Parathyroid adenoma (tissue), 2 donors: ENCODE data around the gene IGF1R.

Experiments
- H2AFZ ChIP-seq: fragments of 300-600 bp; sonication (generic); one replicate; pipeline ENCODE4 v1.7.0; 2017; ENCODE audit warnings: antibody characterized with exemption, mild to moderate bottlenecking
- H3K27ac ChIP-seq: fragments of 300-600 bp; sonication (generic); one replicate; pipeline ENCODE4 v1.7.0; 2017
- H3K27me3 ChIP-seq: fragments of 300-600 bp; sonication (generic); one replicate; pipeline ENCODE4 v1.7.0; 2017; ENCODE audit warnings: low read length; ENCODE audit not compliant: control insufficient read depth, insufficient read depth
- H3K36me3 ChIP-seq: fragments of 300-600 bp; sonication (generic); one replicate; pipeline ENCODE4 v1.7.0; 2017; ENCODE audit warnings: low read length; ENCODE audit not compliant: control insufficient read depth, insufficient read depth
- H3K4me1 ChIP-seq: fragments of 300-600 bp; sonication (generic); one replicate; pipeline ENCODE4 v1.7.0; 2017; ENCODE audit warnings: control low read depth
- H3K4me2 ChIP-seq: fragments of 300-600 bp; sonication (generic); one replicate; pipeline ENCODE4 v1.7.0; 2017; ENCODE audit warnings: low read length
- H3K4me3 ChIP-seq: fragments of 300-600 bp; sonication (generic); one replicate; pipeline ENCODE4 v1.7.0; 2017; ENCODE audit warnings: low read depth, low read length
- H3K79me2 ChIP-seq: fragments of 300-600 bp; sonication (generic); one replicate; pipeline ENCODE4 v1.7.0; 2017; ENCODE audit warnings: control low read depth
- H3K9ac ChIP-seq: fragments of 300-600 bp; sonication (generic); one replicate; pipeline ENCODE4 v1.7.0; 2017; ENCODE audit warnings: mild to moderate bottlenecking
- H3K9me3 ChIP-seq: fragments of 300-600 bp; sonication (generic); one replicate; pipeline ENCODE4 v1.7.0; 2017; ENCODE audit warnings: low read length; ENCODE audit not compliant: control insufficient read depth
- TF ChIP-seq, protein P1 (sequence below): fragments of 300-600 bp; sonication (generic); IDR thresholded peaks from one replicate; pipeline ENCODE4 v1.7.0; 2017; ENCODE audit warnings: antibody characterized with exemption, mild to moderate bottlenecking
- donor health status: primary hyperparathyroidism.

IGF1R gene

DNA sequence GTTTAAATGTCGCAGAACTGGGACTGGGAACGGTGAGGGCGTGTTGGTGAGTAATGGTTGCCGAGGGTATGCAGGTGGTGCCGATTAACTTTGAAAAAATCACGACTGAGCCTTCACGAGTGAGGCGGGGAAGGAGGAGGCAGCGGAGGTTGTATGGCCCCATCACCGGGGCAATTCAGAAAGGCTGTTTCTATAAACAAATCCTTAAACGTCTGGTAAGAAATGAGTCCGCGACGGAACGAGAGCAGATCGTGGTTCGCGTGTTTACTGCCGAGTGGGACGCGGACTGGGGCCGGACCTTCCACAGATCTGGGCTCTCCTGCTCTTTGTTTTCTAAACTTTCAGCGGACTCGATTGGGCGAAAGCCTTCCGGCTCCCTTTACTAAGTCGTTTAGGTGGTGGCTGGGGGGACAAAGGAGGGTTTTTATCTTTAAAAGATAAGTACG lies 2.7 kb downstream of the IGF1R start:
- H3K27ac ChIP-seq: no peak overlapping the region
- H2AFZ ChIP-seq: no peak overlapping the region
- H3K36me3 ChIP-seq: no peaks in the 10 kb centered on the region
- no peaks in the 10 kb centered on the region for H3K79me2 ChIP-seq
- TF ChIP-seq, protein P1, sequence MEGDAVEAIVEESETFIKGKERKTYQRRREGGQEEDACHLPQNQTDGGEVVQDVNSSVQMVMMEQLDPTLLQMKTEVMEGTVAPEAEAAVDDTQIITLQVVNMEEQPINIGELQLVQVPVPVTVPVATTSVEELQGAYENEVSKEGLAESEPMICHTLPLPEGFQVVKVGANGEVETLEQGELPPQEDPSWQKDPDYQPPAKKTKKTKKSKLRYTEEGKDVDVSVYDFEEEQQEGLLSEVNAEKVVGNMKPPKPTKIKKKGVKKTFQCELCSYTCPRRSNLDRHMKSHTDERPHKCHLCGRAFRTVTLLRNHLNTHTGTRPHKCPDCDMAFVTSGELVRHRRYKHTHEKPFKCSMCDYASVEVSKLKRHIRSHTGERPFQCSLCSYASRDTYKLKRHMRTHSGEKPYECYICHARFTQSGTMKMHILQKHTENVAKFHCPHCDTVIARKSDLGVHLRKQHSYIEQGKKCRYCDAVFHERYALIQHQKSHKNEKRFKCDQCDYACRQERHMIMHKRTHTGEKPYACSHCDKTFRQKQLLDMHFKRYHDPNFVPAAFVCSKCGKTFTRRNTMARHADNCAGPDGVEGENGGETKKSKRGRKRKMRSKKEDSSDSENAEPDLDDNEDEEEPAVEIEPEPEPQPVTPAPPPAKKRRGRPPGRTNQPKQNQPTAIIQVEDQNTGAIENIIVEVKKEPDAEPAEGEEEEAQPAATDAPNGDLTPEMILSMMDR: no peak
- H3K9me3 ChIP-seq: no peaks in the 10 kb centered on the region
- H3K4me3 ChIP-seq: peak overlapping the region; percentile 55
- no peaks in the 10 kb centered on the region for H3K4me1 ChIP-seq
- H3K9ac ChIP-seq: no peak overlapping the region
- no peaks in the 10 kb centered on the region for H3K27me3 ChIP-seq
- H3K4me2 ChIP-seq: peak overlapping the region; percentile 70

DNA sequence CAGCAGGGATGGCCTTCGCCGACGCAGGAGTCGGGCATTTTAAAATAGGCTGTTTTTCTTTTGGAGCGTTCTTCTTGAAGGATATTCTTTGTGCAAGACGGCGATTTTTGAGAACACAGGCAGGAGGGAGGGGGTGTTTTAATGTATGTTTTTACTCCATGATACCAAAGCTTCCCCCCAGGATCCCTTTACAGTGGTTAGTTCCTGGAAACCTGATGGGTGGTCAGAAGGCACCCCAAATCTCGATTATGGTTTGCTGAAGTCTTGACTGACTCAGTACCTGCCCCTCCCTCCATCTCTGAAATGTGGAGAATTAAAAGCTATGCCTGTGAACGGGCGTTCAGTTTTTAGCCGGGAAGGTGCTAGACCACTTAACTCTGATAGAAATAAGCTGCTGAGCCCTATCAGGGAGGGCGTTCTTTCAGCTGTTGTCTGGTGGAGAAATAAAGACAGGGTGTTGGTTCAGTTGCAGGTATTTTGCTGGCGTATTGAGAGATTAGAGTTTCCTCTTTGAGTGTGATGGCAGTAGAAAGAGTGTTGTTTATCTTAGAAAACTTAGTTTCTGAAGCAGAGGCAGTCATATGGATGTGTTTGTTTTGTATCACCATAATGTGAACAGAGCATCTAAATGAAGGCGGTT lies 3.4 kb downstream of the IGF1R start:
- Histone ChIP-seq H3K9me3 (no peaks in the 10 kb centered on the region), H3K4me1 (no peaks in the 10 kb centered on the region), H3K4me2 (no peak overlapping the region), H3K79me2 (no peaks in the 10 kb centered on the region), H3K27ac (no peak overlapping the region), H3K27me3 (no peaks in the 10 kb centered on the region), H3K9ac (no peak overlapping the region), H3K36me3 (no peaks in the 10 kb centered on the region), H2AFZ (no peak overlapping the region), H3K4me3 (no peak overlapping the region)
- TF ChIP-seq, protein P1: no peak

DNA sequence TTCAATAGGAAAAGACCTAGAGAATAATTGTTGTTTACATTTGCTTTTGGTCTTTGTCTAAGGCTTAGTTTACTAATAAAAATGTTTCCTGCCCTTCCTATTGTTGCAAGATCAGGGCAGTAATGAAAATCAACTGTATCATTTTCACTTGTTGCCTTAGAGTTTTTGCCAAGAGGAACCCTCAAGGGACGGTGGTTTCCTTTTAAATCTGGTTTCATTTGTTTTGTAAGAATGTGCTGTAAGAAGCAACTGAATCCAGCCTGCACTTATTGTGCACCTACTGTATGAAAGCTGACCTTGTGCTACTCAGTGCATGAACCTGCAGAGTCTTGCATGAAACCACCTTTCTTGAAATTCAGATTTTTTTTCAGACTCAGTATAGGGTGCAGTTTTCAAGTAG lies 5.3 kb downstream of the IGF1R start:
- Histone ChIP-seq H3K4me1 (no peaks in the 10 kb centered on the region), H3K9ac (no peak overlapping the region), H3K4me3 (no peak overlapping the region), H2AFZ (no peak overlapping the region), H3K79me2 (no peaks in the 10 kb centered on the region), H3K36me3 (no peaks in the 10 kb centered on the region), H3K27me3 (no peaks in the 10 kb centered on the region), H3K9me3 (no peaks in the 10 kb centered on the region), H3K4me2 (no peak overlapping the region), H3K27ac (no peak overlapping the region)
- TF ChIP-seq, protein P1: no peak

- H3K4me3 ChIP-seq: no peak overlapping the region
- no peaks in the 10 kb centered on the region for H3K36me3 ChIP-seq
- H3K27ac ChIP-seq: no peak overlapping the region
- TF ChIP-seq, protein P1: no peak
- H3K4me2 ChIP-seq: no peak overlapping the region
- no peaks in the 10 kb centered on the region for H3K27me3 ChIP-seq
- no peak overlapping the region for H2AFZ ChIP-seq
- H3K9ac ChIP-seq: no peak overlapping the region
- no peaks in the 10 kb centered on the region for H3K9me3 ChIP-seq
- H3K79me2 ChIP-seq: peaks cover 6% of the 10 kb centered on the region
- H3K4me1 ChIP-seq: no peaks in the 10 kb centered on the region
Measured at GRCh38 chr15:98654790-98655360, 6.5 kb downstream of the IGF1R start.

- TF ChIP-seq, protein P1: no peak
- Histone ChIP-seq H3K9ac (no peak overlapping the region), H3K27me3 (no peaks in the 10 kb centered on the region), H2AFZ (no peak overlapping the region), H3K9me3 (no peaks in the 10 kb centered on the region), H3K79me2 (peaks cover 13% of the 10 kb centered on the region), H3K27ac (no peak overlapping the region), H3K36me3 (no peaks in the 10 kb centered on the region), H3K4me3 (no peak overlapping the region), H3K4me2 (no peak overlapping the region), H3K4me1 (no peaks in the 10 kb centered on the region)
Measured at GRCh38 chr15:98655732-98656131, 7.4 kb downstream of the IGF1R start.
